ENCODE results near the gene SPATC1L. TPM values are rescaled to one million over a fixed set of nuclear protein-coding genes. Genes with fewer than 3 reads are reported as not detected.

The SPATC1L gene
- total RNA-seq, 1 experiment from 2014 or later: 36.0 TPM

DNA sequence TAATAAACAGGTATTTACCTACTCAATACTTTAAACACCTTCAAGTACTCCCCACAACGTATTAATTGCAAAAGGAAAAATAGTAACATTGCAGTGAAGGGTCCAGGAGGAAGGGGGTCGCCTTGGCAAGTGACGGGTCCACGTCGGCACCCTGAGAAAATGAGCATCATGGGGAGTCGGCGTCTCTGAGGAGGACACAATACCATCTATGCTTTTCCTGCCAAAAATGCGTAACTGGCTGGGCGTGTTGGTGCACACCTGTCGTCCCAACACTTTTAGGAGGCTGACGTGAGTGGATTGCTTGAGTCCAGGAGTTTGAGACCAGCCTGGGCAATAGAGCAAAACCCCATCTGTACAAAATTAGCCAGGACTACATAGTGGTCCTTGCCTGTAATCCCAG lies 36.2 kb downstream of the SPATC1L start:
- H3K23me2 ChIP-seq (ENCODE audit: insufficient read length, low read depth, low read length, poor library complexity, severe bottlenecking): no peaks in the 10 kb centered on the region
- H3K4me1 ChIP-seq (ENCODE audit: insufficient read depth, low read length): no peaks in the 10 kb centered on the region
- H2BK15ac ChIP-seq (ENCODE audit: low read depth, low read length): no peak overlapping the region
- DNase-seq: no peak
- Mint-ChIP-seq H3K27me3 (ENCODE audit: low read depth) (peaks cover 3% of the 10 kb centered on the region; the same call in 1 of the 2 replicates), H3K4me1 (peaks cover 18 to 23% of the 10 kb centered on the region in 2 experiments), H3K36me3 (ENCODE audit: insufficient read depth in 1 of 3, low read depth in 3 of 3) (peaks cover 0 to 3% (median 1%) of the 10 kb centered on the region in 3 experiments; a peak in 3 of 7 replicates), H3K27ac (no peak overlapping the region), H3K9me3 (peaks cover 5 to 6% of the 10 kb centered on the region in 2 experiments; a peak in 2 of 5 replicates), H3K4me3 (no peak overlapping the region)
- H3T11ph ChIP-seq (ENCODE audit: low read length): no peak overlapping the region
- no peaks in the 10 kb centered on the region for H3K27me3 ChIP-seq (ENCODE audit: insufficient read depth, low read length)
- H4K5ac ChIP-seq (ENCODE audit: insufficient read length, low read depth, low read length): no peak overlapping the region
- H3K79me2 ChIP-seq (ENCODE audit: insufficient read depth, low read length): no peaks in the 10 kb centered on the region
- H3K18ac ChIP-seq (ENCODE audit: insufficient read length, low read depth, low read length): no peak overlapping the region
- H3K23ac ChIP-seq (ENCODE audit: insufficient read length, low read depth, low read length): no peak overlapping the region
- H3K27ac ChIP-seq (ENCODE audit: insufficient read length, low read depth, low read length): no peak overlapping the region
- no CpG with 5 or more reads among the region's 11 CpGs for WGBS (ENCODE audit: extremely low coverage, insufficient read length, low lambda C conversion rate)
- TF ChIP-seq, protein P1, sequence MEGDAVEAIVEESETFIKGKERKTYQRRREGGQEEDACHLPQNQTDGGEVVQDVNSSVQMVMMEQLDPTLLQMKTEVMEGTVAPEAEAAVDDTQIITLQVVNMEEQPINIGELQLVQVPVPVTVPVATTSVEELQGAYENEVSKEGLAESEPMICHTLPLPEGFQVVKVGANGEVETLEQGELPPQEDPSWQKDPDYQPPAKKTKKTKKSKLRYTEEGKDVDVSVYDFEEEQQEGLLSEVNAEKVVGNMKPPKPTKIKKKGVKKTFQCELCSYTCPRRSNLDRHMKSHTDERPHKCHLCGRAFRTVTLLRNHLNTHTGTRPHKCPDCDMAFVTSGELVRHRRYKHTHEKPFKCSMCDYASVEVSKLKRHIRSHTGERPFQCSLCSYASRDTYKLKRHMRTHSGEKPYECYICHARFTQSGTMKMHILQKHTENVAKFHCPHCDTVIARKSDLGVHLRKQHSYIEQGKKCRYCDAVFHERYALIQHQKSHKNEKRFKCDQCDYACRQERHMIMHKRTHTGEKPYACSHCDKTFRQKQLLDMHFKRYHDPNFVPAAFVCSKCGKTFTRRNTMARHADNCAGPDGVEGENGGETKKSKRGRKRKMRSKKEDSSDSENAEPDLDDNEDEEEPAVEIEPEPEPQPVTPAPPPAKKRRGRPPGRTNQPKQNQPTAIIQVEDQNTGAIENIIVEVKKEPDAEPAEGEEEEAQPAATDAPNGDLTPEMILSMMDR (conservative IDR thresholded peaks at IDR 0.05): no peak
- no peak overlapping the region for H3K4me2 ChIP-seq (ENCODE audit: insufficient read depth, insufficient read length, low read length)
- H3K9ac ChIP-seq (ENCODE audit: extremely low read depth, insufficient read length, low read length): no peak overlapping the region
- no peak overlapping the region for H2BK5ac ChIP-seq (ENCODE audit: insufficient read length, low read length)
- no peak overlapping the region for H2AFZ ChIP-seq (ENCODE audit: low read length)
- H3K9me3 ChIP-seq (ENCODE audit: control insufficient read depth, low read depth, low read length): no peaks in the 10 kb centered on the region
- H4K8ac ChIP-seq (replicated peaks; ENCODE audit: insufficient read length, low read depth, low read length): no peak overlapping the region
- no peak overlapping the region for H3K14ac ChIP-seq (ENCODE audit: insufficient read depth, low read length)
- H3K4ac ChIP-seq (ENCODE audit: low read depth, low read length): no peak overlapping the region
- no peak overlapping the region for H2BK20ac ChIP-seq (ENCODE audit: low read depth, low read length, poor library complexity, severe bottlenecking)
- no peaks in the 10 kb centered on the region for H4K20me1 ChIP-seq (ENCODE audit: control insufficient read depth, insufficient read depth, insufficient read length)
- H2BK12ac ChIP-seq (ENCODE audit: insufficient read length, low read depth, low read length): no peak overlapping the region
- H2BK120ac ChIP-seq (ENCODE audit: low read depth, low read length, poor library complexity, severe bottlenecking): no peak overlapping the region
- H3K79me1 ChIP-seq (ENCODE audit: insufficient read depth, low read depth, low read length, poor library complexity, severe bottlenecking): no peaks in the 10 kb centered on the region
- H2AK5ac ChIP-seq (ENCODE audit: insufficient read length, low read length): no peak overlapping the region
- H4K91ac ChIP-seq (ENCODE audit: insufficient read length, low read depth, low read length): no peak overlapping the region
- no peak overlapping the region for H3K56ac ChIP-seq (ENCODE audit: insufficient read length, low read depth, low read length)

Measured in H9 (cell line).